Activated naive CD4-positive, alpha-beta T cell treated with anti-CD3 and anti-CD28 coated beads, Interleukin-2, amount 50 U/mL, for 16 hours (primary cell): ENCODE measurements around the gene SPATA20.

Source experiments
- DNase-seq: peaks from one replicate; pipeline ENCODE4 v3.0.0-alpha.2; 2020

The SPATA20 gene

GRCh38 chr17:50547035-50547735, at the start of gene SPATA20:
Gene SPATA20, plus strand, starts transcription at chr17:50547174. Its CDS starts 35 bp downstream, at chr17:50547209.
- DNase-seq, result peak; percentile 87

- no peak for DNase-seq
These were observed 48.7 kb upstream of the SPATA20 start for GRCh38 chr17:50498021-50498874.

GRCh38 chr17:50499270-50499669, 47.7 kb upstream of the SPATA20 start:
- no peak for DNase-seq

- DNase-seq, result no peak
These were observed 47.3 kb upstream of the SPATA20 start for GRCh38 chr17:50499721-50500120.

GRCh38 chr17:50501054-50501453, 45.9 kb upstream of the SPATA20 start:
- DNase-seq, result peak; percentile 28

- no peak for DNase-seq
These were observed 44.5 kb upstream of the SPATA20 start for GRCh38 chr17:50502301-50502990.

- DNase-seq, result no peak
These were observed 41.3 kb upstream of the SPATA20 start for GRCh38 chr17:50505591-50506130.

- DNase-seq, result no peak
These were observed 40.7 kb upstream of the SPATA20 start for GRCh38 chr17:50506298-50506697.

GRCh38 chr17:50507871-50508572, 39.0 kb upstream of the SPATA20 start, which contains the start of gene MYCBPAP:
Gene MYCBPAP, plus strand, starts transcription at chr17:50508439. Its CDS starts 236 bp downstream, at chr17:50508675.
- peak; percentile 80 for DNase-seq

- no peak for DNase-seq
These were observed 38.2 kb upstream of the SPATA20 start for GRCh38 chr17:50508573-50509460.

- DNase-seq, result peak; percentile 50
These were observed 35.9 kb upstream of the SPATA20 start for GRCh38 chr17:50511058-50511457.

- no peak for DNase-seq
These were observed 33.5 kb upstream of the SPATA20 start for GRCh38 chr17:50513495-50513894.

GRCh38 chr17:50514388-50514787, 32.6 kb upstream of the SPATA20 start:
- DNase-seq, result no peak

- no peak for DNase-seq
These were observed 31.9 kb upstream of the SPATA20 start for GRCh38 chr17:50514936-50515702.

GRCh38 chr17:50517011-50517410, 30.0 kb upstream of the SPATA20 start:
- DNase-seq, result no peak

GRCh38 chr17:50517504-50518383, 29.2 kb upstream of the SPATA20 start:
- no peak for DNase-seq

GRCh38 chr17:50518384-50519023, 28.5 kb upstream of the SPATA20 start:
- DNase-seq, result no peak

- no peak for DNase-seq
These were observed 27.7 kb upstream of the SPATA20 start for GRCh38 chr17:50519141-50519834.
